NCI-H446 (cell line): ENCODE measurements around the gene ILK.

Experiments
- DNase-seq, 2 experiments: peaks; one replicate each; lab custom pipeline; 2025; lab: John Stamatoyannopoulos, UW

ILK gene

DNA sequence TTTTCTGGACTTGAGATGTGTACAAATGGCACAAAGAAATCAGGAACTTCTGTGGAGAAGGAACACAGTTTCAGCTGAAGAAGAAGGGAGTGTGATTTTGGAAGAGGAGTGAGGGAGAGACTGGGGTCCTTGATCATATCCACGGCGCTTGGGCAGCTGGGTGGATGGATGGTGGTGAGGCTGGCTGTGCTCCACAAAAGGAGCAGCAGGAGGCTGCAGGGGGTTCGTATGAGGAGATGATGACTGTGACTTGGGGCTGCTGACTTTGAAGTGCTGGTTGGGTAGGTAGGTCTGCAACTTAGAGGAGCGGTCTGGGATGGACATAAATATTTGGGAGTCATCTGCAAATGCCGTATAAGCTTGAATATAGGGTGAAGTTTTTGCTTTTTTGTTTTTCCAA is 53.4 kb downstream of the ILK start:
- no peak for DNase-seq

DNA sequence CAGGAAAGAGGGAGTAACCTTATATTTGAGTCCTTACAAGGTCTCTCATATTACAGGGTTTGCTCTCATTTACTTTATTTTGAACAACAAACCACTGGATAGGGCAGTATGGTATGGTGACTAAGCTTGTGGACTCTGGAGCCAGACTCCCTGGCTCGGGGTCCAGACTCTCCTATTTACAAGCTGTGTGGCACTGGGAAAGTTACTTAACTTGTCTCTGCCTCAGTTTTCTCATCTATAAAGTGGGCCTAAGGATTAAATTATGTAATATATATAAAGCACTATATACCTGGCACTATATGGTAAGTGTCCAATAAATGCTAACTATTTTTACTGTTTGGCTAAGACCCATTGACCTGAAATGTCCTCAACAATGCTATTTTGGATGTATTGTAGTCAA is 53.8 kb downstream of the ILK start:
- no peak for DNase-seq

DNA sequence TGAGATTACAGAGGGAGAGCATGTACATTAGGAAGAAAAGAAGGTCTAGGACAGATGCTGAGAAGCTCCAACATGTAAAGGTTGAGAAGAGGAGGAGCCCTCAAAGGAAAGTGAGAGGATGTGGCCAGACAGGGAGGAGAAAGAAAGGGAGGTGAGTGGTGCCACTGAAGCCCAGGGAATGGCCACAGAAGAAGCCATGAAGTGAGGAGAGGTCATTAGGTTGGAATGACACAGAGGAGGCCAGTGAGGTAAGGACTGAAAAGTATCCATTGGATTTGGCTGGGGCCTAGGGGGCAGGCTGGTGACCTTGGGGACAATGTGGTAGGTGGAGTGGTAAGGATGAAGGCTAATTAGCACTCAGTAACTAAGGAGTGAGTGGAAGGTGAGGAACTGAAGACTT is 55.1 kb downstream of the ILK start:
- no peak for DNase-seq
